ENCODE data around the gene TENM4. TPM values are rescaled to one million over a fixed set of nuclear protein-coding genes. Genes with fewer than 3 reads are reported as not detected.

Gene TENM4
- total RNA-seq, 1 donor from 2014 or later = 11.9 TPM

DNA sequence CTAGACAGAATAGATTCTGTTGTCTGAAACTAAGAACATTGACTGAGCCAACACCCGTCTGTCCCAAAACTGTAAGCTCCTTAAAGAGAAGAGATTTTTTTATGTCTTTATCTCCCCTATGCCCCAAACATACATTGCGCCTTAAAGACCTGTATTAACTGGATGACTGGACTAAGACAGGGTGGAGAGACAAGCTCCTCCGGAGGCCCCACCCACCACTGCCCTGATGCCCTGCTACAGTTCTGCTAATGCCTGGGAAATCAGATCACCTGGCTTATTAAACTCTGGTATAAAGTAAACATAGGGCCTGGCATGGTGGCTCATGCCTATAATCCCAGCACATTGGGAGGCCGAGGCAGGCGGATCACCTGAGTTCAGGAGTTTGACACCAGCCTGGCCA is 203.7 kb downstream of the TENM4 start:
- intact Hi-C loops (cut with DNase I) = no loop called here

DNA sequence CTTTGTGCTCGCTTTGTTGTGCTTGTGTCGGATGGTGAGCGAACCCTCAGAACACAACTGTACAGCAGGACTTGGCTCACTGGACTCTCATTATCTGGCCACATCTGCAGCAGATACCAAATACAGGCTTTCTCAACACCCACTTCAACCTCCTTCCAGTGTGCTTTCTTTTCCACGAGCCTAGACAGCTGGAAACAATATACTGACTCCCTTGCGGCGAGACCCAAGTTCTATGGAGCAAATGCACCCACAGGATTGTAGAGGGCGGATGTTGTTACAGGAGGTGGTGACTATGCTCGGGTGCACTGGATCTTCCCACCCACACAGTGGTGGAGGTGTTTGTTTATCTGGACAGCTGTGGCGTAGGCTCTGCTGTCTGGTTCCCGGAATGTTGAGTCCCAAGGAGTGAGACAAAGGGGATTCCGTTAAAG is 204.3 kb downstream of the TENM4 start:
- TF ChIP-seq, protein P1, sequence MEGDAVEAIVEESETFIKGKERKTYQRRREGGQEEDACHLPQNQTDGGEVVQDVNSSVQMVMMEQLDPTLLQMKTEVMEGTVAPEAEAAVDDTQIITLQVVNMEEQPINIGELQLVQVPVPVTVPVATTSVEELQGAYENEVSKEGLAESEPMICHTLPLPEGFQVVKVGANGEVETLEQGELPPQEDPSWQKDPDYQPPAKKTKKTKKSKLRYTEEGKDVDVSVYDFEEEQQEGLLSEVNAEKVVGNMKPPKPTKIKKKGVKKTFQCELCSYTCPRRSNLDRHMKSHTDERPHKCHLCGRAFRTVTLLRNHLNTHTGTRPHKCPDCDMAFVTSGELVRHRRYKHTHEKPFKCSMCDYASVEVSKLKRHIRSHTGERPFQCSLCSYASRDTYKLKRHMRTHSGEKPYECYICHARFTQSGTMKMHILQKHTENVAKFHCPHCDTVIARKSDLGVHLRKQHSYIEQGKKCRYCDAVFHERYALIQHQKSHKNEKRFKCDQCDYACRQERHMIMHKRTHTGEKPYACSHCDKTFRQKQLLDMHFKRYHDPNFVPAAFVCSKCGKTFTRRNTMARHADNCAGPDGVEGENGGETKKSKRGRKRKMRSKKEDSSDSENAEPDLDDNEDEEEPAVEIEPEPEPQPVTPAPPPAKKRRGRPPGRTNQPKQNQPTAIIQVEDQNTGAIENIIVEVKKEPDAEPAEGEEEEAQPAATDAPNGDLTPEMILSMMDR (IDR thresholded peaks at IDR 0.05) = no peak
- no peak for DNase-seq (ENCODE audit: low spot score in 2 of 2)

More for the DNA sequence above, 203.7 kb downstream of the TENM4 start:
- H3K36me3 ChIP-seq = no peaks in the 10 kb centered on the region
- H3K9me3 ChIP-seq = no peaks in the 10 kb centered on the region
- DNase-seq (ENCODE audit: low spot score in 2 of 2) = no peak
- TF ChIP-seq, protein P1 (IDR thresholded peaks at IDR 0.05) = no peak
- H3K4me3 ChIP-seq = peak overlapping the region in 1 of 2 donors; percentile 8
- H3K4me1 ChIP-seq = peaks cover 3 to 14% of the 10 kb centered on the region in 2 donors
- H3K27me3 ChIP-seq = no peaks in the 10 kb centered on the region
- H3K27ac ChIP-seq = peak overlapping the region; percentile 48 to 58

DNA sequence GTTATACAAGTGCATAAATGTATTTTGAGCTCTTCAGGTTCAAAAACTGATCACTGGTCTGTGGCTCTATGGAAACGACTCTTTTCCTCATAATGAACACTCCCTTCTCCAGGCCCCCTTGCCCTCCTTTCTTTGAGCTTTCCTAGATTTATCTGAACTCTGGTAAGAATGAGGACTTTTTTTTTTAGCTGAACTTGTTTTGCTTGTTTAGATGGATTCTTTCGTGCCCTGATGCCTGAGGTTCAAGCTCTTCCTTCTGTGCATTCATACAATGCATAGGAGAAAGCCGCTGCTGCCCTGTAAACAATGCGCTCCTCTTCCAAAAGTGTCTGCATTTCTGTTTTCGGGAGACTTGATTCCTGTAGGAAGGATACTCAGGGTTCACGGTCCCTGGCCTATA is 205.1 kb downstream of the TENM4 start:
- Histone ChIP-seq H3K4me3 (no peak overlapping the region), H3K4me1 (peaks cover 3 to 14% of the 10 kb centered on the region in 2 donors), H3K36me3 (no peaks in the 10 kb centered on the region), H3K9me3 (no peaks in the 10 kb centered on the region), H3K27ac (no peak overlapping the region), H3K27me3 (no peaks in the 10 kb centered on the region)
- intact Hi-C loops (cut with DNase I) = no loop called here
- no peak for DNase-seq (ENCODE audit: low spot score in 2 of 2)
- TF ChIP-seq, protein P1 (IDR thresholded peaks at IDR 0.05) = no peak

More for the DNA sequence above, 204.3 kb downstream of the TENM4 start:
- Histone ChIP-seq H3K4me1 (peaks cover 3 to 14% of the 10 kb centered on the region in 2 donors), H3K9me3 (no peaks in the 10 kb centered on the region), H3K36me3 (no peaks in the 10 kb centered on the region), H3K27me3 (no peaks in the 10 kb centered on the region), H3K4me3 (no peak overlapping the region), H3K27ac (no peak overlapping the region)
- intact Hi-C loops (cut with DNase I) = no loop called here

DNA sequence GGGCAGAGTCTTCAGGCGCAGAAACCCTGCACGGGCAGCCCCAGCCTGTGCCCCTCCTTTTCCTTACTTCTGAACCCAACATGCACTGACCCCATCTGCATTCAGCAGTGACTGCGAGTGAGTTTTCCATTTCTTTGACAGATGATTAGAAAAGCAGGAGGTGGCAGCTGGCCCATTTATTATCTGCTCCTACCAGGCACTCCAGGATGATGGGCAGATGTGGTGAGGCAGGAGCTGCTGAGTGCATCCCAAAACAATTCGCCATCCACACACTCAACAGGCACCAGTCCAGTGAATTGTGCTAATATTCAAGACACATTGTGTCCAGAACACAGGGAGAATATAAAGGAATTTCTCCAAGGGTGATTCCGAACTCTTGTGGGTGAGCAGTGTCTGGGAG is 208.5 kb downstream of the TENM4 start:
- H3K27ac ChIP-seq = no peak overlapping the region
- TF ChIP-seq, protein P1 (IDR thresholded peaks at IDR 0.05) = no peak
- no peaks in the 10 kb centered on the region for H3K27me3 ChIP-seq
- H3K9me3 ChIP-seq = no peaks in the 10 kb centered on the region
- H3K36me3 ChIP-seq = no peaks in the 10 kb centered on the region
- DNase-seq (ENCODE audit: low spot score in 2 of 2) = no peak
- H3K4me1 ChIP-seq = peaks cover 3 to 4% of the 10 kb centered on the region in 2 donors
- intact Hi-C loops (cut with DNase I) = no loop called here
- H3K4me3 ChIP-seq = no peak overlapping the region

DNA sequence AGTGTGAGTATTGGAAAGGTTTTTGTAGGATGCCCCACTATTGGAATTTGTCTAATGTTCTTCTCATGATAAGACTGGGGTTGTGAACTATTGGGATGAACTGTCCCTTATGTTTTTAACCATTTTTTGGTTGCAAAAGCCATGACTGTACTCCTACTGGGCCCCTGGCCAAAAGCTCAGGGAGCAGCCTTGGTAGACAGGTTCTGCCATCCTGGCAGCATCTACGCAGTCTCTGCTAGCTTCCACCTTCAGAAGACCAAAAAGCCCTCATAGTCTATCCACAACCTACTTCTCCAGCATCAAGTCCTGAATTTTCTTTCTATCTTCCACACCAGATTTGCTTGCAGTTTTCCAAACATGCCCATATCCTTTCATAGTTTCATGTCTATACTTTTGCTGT is 211.8 kb downstream of the TENM4 start:
- Histone ChIP-seq H3K4me1 (no peaks in the 10 kb centered on the region), H3K4me3 (no peak overlapping the region), H3K27me3 (no peaks in the 10 kb centered on the region), H3K27ac (no peak overlapping the region), H3K36me3 (no peaks in the 10 kb centered on the region), H3K9me3 (no peaks in the 10 kb centered on the region)
- TF ChIP-seq, protein P1 (IDR thresholded peaks at IDR 0.05) = no peak
- intact Hi-C loops (cut with DNase I) = no loop called here
- no peak for DNase-seq (ENCODE audit: low spot score in 2 of 2)
